Measurements from ENCODE around the gene GLT8D2. TPM values are rescaled to one million over a fixed set of nuclear protein-coding genes. Genes with fewer than 3 reads are reported as not detected.
A peak's percentile ranks its signal among the peaks of the same experiment; 100 is the strongest.

The GLT8D2 gene
- total and polyA plus RNA-seq, 2 donors = 1.4 to 2.4 TPM

- Histone ChIP-seq H3K9me3 (ENCODE audit: control insufficient read depth in 2 of 2, insufficient read depth in 1 of 2, low read length in 1 of 2) (no peaks in the 10 kb centered on the region), H3K27ac (ENCODE audit: low read depth in 1 of 2, low read length in 1 of 2) (peak overlapping the region; percentile 86 to 92), H3K27me3 (ENCODE audit: control insufficient read depth in 2 of 2, insufficient read depth in 1 of 2, low read length in 1 of 2) (no peaks in the 10 kb centered on the region), H3K36me3 (ENCODE audit: control insufficient read depth in 2 of 2, insufficient read depth in 2 of 2, low read length in 1 of 2) (peaks cover 19 to 28% of the 10 kb centered on the region in 2 donors), H3K4me1 (ENCODE audit: control insufficient read depth in 2 of 2, insufficient read depth in 2 of 2, low read length in 2 of 2) (peaks cover 7 to 15% of the 10 kb centered on the region in 2 donors), H3K4me3 (ENCODE audit: low read length in 2 of 2) (peak overlapping the region; percentile 87 to 88)
- DNase-seq (ENCODE audit: low read depth in 6 of 9, low spot score in 9 of 9) = peak in 2 of 9 donors; percentile 7 to 13
- WGBS = under 1% methylated on average over 31 of the region's 31 CpGs
These were observed 93.4 kb downstream of the GLT8D2 start for GRCh38 chr12:103956509-103957027.

GRCh38 chr12:103955811-103956508, 94.0 kb downstream of the GLT8D2 start:
- Histone ChIP-seq H3K27ac (ENCODE audit: low read depth in 1 of 2, low read length in 1 of 2) (no peak overlapping the region), H3K9me3 (ENCODE audit: control insufficient read depth in 2 of 2, insufficient read depth in 1 of 2, low read length in 1 of 2) (no peaks in the 10 kb centered on the region), H3K4me1 (ENCODE audit: control insufficient read depth in 2 of 2, insufficient read depth in 2 of 2, low read length in 2 of 2) (peaks cover 7 to 15% of the 10 kb centered on the region in 2 donors), H3K36me3 (ENCODE audit: control insufficient read depth in 2 of 2, insufficient read depth in 2 of 2, low read length in 1 of 2) (peaks cover 19 to 33% of the 10 kb centered on the region in 2 donors), H3K4me3 (ENCODE audit: low read length in 2 of 2) (peak overlapping the region; percentile 87 to 88), H3K27me3 (ENCODE audit: control insufficient read depth in 2 of 2, insufficient read depth in 1 of 2, low read length in 1 of 2) (no peaks in the 10 kb centered on the region)
- WGBS = 41% methylated on average over 7 of the region's 7 CpGs
- DNase-seq (ENCODE audit: low read depth in 6 of 9, low spot score in 9 of 9) = peak in 2 of 9 donors; percentile 2 to 34

GRCh38 chr12:103952497-103952896, 97.5 kb downstream of the GLT8D2 start:
- no peak overlapping the region for H3K27ac ChIP-seq (ENCODE audit: low read depth in 1 of 2, low read length in 1 of 2)
- H3K9me3 ChIP-seq (ENCODE audit: control insufficient read depth in 2 of 2, insufficient read depth in 1 of 2, low read length in 1 of 2) = no peaks in the 10 kb centered on the region
- WGBS = 50% methylated on average over 1 of the region's 1 CpG
- H3K4me1 ChIP-seq (ENCODE audit: control insufficient read depth in 2 of 2, insufficient read depth in 2 of 2, low read length in 2 of 2) = peaks cover 7 to 16% of the 10 kb centered on the region in 2 donors
- no peaks in the 10 kb centered on the region for H3K27me3 ChIP-seq (ENCODE audit: control insufficient read depth in 2 of 2, insufficient read depth in 1 of 2, low read length in 1 of 2)
- H3K36me3 ChIP-seq (ENCODE audit: control insufficient read depth in 2 of 2, insufficient read depth in 2 of 2, low read length in 1 of 2) = peaks cover 39 to 67% of the 10 kb centered on the region in 2 donors
- no peak for DNase-seq (ENCODE audit: low read depth in 6 of 9, low spot score in 9 of 9)
- H3K4me3 ChIP-seq (ENCODE audit: low read length in 2 of 2) = no peak overlapping the region

- DNase-seq (ENCODE audit: low read depth in 6 of 9, low spot score in 9 of 9) = no peak
- no peak overlapping the region for H3K27ac ChIP-seq (ENCODE audit: low read depth in 1 of 2, low read length in 1 of 2)
- WGBS = 76% methylated on average over 13 of the region's 13 CpGs
- no peak overlapping the region for H3K4me3 ChIP-seq (ENCODE audit: low read length in 2 of 2)
- H3K4me1 ChIP-seq (ENCODE audit: control insufficient read depth in 2 of 2, insufficient read depth in 2 of 2, low read length in 2 of 2) = peaks cover 0 to 4% of the 10 kb centered on the region in 2 donors
- H3K9me3 ChIP-seq (ENCODE audit: control insufficient read depth in 2 of 2, insufficient read depth in 1 of 2, low read length in 1 of 2) = no peaks in the 10 kb centered on the region
- H3K27me3 ChIP-seq (ENCODE audit: control insufficient read depth in 2 of 2, insufficient read depth in 1 of 2, low read length in 1 of 2) = no peaks in the 10 kb centered on the region
- peaks cover 63 to 96% of the 10 kb centered on the region in 2 donors for H3K36me3 ChIP-seq (ENCODE audit: control insufficient read depth in 2 of 2, insufficient read depth in 2 of 2, low read length in 1 of 2)
These were observed 101.1 kb downstream of the GLT8D2 start for GRCh38 chr12:103948746-103949406.

GRCh38 chr12:103947871-103948555, 102.0 kb downstream of the GLT8D2 start:
- no peak overlapping the region for H3K4me3 ChIP-seq (ENCODE audit: low read length in 2 of 2)
- WGBS = 98% methylated on average over 7 of the region's 7 CpGs
- peaks cover 0 to 4% of the 10 kb centered on the region in 2 donors for H3K4me1 ChIP-seq (ENCODE audit: control insufficient read depth in 2 of 2, insufficient read depth in 2 of 2, low read length in 2 of 2)
- peaks cover 61 to 97% of the 10 kb centered on the region in 2 donors for H3K36me3 ChIP-seq (ENCODE audit: control insufficient read depth in 2 of 2, insufficient read depth in 2 of 2, low read length in 1 of 2)
- no peak overlapping the region for H3K27ac ChIP-seq (ENCODE audit: low read depth in 1 of 2, low read length in 1 of 2)
- no peaks in the 10 kb centered on the region for H3K9me3 ChIP-seq (ENCODE audit: control insufficient read depth in 2 of 2, insufficient read depth in 1 of 2, low read length in 1 of 2)
- no peak for DNase-seq (ENCODE audit: low read depth in 6 of 9, low spot score in 9 of 9)
- H3K27me3 ChIP-seq (ENCODE audit: control insufficient read depth in 2 of 2, insufficient read depth in 1 of 2, low read length in 1 of 2) = no peaks in the 10 kb centered on the region

DNA sequence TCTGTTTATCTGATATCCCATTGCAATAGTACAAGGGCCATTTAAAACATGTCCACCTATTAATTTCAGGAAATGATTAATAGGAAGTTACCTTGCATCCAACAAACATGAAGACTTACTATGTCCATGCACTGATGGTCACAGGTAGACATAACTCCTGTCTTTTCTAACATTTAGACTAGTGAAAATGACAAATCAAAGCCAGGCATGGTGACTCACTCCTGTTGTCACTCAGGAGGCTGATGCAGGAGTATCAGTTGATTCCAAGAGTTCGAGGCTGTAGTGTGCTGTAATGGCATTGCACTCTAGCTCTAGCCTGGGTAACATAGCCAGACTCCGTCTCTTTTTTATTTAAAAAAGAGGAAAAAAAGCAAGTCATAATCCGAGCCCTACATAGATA, 105.0 kb downstream of the GLT8D2 start:
- Histone ChIP-seq H3K4me3 (ENCODE audit: low read length in 2 of 2) (no peak overlapping the region), H3K36me3 (ENCODE audit: control insufficient read depth in 2 of 2, insufficient read depth in 2 of 2, low read length in 1 of 2) (peaks cover 66 to 96% of the 10 kb centered on the region in 2 donors), H3K27ac (ENCODE audit: low read depth in 1 of 2, low read length in 1 of 2) (no peak overlapping the region), H3K27me3 (ENCODE audit: control insufficient read depth in 2 of 2, insufficient read depth in 1 of 2, low read length in 1 of 2) (no peaks in the 10 kb centered on the region), H3K9me3 (ENCODE audit: control insufficient read depth in 2 of 2, insufficient read depth in 1 of 2, low read length in 1 of 2) (no peaks in the 10 kb centered on the region), H3K4me1 (ENCODE audit: control insufficient read depth in 2 of 2, insufficient read depth in 2 of 2, low read length in 2 of 2) (peaks cover 0 to 4% of the 10 kb centered on the region in 2 donors)
- no peak for DNase-seq (ENCODE audit: low read depth in 6 of 9, low spot score in 9 of 9)
- WGBS = 83% methylated on average over 3 of the region's 3 CpGs

Other genes starting within 250 kb of the GLT8D2 start
- gene NT5DC3, start 209.0 kb downstream of the GLT8D2 start, total RNA-seq = 1.6 TPM
- 2.1 TPM for gene NT5DC3, start 209.0 kb downstream of the GLT8D2 start, polyA plus RNA-seq
- 467 TPM for gene HSP90B1, start 119.8 kb downstream of the GLT8D2 start, total RNA-seq
- 309 TPM for gene HSP90B1, start 119.8 kb downstream of the GLT8D2 start, polyA plus RNA-seq
- 50.9 TPM for gene TDG, start 84.3 kb downstream of the GLT8D2 start, total RNA-seq
- 26.9 TPM for gene TDG, start 84.3 kb downstream of the GLT8D2 start, polyA plus RNA-seq
- 13.8 TPM for gene HCFC2, start 14.3 kb upstream of the GLT8D2 start, total RNA-seq
- 13.9 TPM for gene HCFC2, start 14.3 kb upstream of the GLT8D2 start, polyA plus RNA-seq
- 55.1 TPM for gene NFYB, start 88.0 kb upstream of the GLT8D2 start, total RNA-seq
- 37.1 TPM for gene NFYB, start 88.0 kb upstream of the GLT8D2 start, polyA plus RNA-seq
- 68.0 TPM for gene TXNRD1, start 165.6 kb upstream of the GLT8D2 start, total RNA-seq
- gene TXNRD1, start 165.6 kb upstream of the GLT8D2 start, polyA plus RNA-seq = 28.2 TPM